ENCODE data around the gene HTT. TPM values are rescaled to one million over a fixed set of nuclear protein-coding genes. Genes with fewer than 3 reads are reported as not detected.

Gene HTT
- total RNA-seq, 1 donor from 2014 or later, result 48.0 TPM

- Mint-ChIP-seq H3K36me3 (peaks cover 7% of the 10 kb centered on the region), H3K27ac (no peak overlapping the region), H3K27me3 (no peaks in the 10 kb centered on the region), H3K4me1 (ENCODE audit: unreplicated experiment) (peaks cover 4% of the 10 kb centered on the region), H3K4me3 (no peak overlapping the region), H3K9me3 (no peaks in the 10 kb centered on the region)
- no peak for TF ChIP-seq CTCF (conservative IDR thresholded peaks at IDR 0.05)
- no peak for DNase-seq (ENCODE audit: extremely low spot score, unreplicated experiment)
Measured at GRCh38 chr4:3243136-3243780, 168.8 kb downstream of the HTT start.

DNA sequence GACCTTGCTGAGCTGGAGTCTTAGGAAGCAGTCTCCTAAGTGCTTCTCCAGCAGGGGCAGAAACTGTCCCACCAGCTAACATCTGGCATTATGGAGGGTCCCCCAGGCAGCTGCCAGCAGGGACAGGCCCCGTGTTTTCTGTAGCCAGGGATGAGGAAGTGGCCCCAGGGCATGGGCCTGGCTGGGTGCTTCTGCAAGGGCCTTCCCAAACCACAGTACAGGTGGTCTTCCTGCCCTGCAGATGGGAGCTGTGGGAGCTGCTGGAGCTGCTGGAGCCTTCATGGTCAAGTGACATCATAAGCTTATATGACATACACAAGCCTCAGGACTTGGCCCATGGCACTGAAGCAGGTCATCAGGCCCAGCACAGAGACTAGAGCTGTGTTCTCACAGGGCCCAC is 169.5 kb downstream of the HTT start:
- Mint-ChIP-seq H3K9me3 (no peaks in the 10 kb centered on the region), H3K36me3 (peaks cover 7% of the 10 kb centered on the region), H3K27me3 (no peaks in the 10 kb centered on the region), H3K4me3 (no peak overlapping the region), H3K27ac (no peak overlapping the region), H3K4me1 (ENCODE audit: unreplicated experiment) (peaks cover 4% of the 10 kb centered on the region)
- no peak for TF ChIP-seq CTCF (conservative IDR thresholded peaks at IDR 0.05)
- DNase-seq (ENCODE audit: extremely low spot score, unreplicated experiment), result no peak

DNA sequence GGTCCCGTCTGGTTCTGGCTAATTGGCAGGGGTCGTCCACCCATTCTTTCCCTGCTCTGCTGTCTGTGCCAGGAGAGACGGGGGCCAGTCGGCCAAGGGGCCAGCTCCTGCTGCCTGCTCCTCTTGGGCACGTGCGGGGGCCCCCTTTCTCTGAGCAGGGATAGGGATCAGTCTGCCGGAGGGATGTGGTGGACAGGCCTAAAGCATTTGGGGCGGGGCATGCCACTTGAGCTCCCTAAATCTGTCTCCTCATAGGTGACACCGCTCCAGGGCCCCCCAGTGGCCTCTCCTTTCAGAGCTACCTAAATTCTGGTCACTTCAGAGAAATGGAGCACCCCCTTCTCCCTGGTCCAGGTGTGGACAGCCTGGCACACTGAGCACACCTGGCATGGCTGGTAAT is 170.3 kb downstream of the HTT start:
- Mint-ChIP-seq H3K4me3 (no peak overlapping the region), H3K27me3 (no peaks in the 10 kb centered on the region), H3K27ac (no peak overlapping the region), H3K4me1 (ENCODE audit: unreplicated experiment) (peaks cover 4% of the 10 kb centered on the region), H3K9me3 (no peaks in the 10 kb centered on the region), H3K36me3 (peaks cover 7% of the 10 kb centered on the region)
- DNase-seq (ENCODE audit: extremely low spot score, unreplicated experiment), result no peak
- TF ChIP-seq CTCF (conservative IDR thresholded peaks at IDR 0.05), result no peak

DNA sequence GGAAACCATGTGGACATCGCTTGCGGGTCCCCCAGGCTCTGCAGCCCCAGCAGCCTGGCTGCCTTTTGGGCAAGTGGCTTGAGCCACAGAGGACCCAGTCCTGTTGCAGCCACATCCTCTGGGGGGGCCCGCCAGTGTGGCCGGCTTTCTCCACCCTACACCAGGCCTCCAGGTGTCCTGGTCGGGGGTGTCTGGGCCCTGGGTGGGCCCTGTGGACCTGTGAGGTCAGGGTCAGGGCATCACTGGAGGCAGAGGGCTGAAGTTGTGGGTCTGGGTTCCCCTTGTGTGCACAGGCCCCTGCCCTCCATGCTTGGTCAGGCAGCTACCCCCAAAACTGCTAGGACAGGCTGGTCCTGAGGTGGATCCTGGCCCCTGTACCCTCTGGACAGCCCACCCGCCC is 171.2 kb downstream of the HTT start:
- H3K27ac Mint-ChIP-seq, result no peak overlapping the region
- H3K9me3 Mint-ChIP-seq, result no peaks in the 10 kb centered on the region
- TF ChIP-seq CTCF (conservative IDR thresholded peaks at IDR 0.05), result no peak
- no peak overlapping the region for H3K4me3 Mint-ChIP-seq
- peaks cover 5% of the 10 kb centered on the region for H3K36me3 Mint-ChIP-seq
- H3K27me3 Mint-ChIP-seq, result no peaks in the 10 kb centered on the region
- H3K4me1 Mint-ChIP-seq (ENCODE audit: unreplicated experiment), result peaks cover 4% of the 10 kb centered on the region
- no peak for DNase-seq (ENCODE audit: extremely low spot score, unreplicated experiment)

DNA sequence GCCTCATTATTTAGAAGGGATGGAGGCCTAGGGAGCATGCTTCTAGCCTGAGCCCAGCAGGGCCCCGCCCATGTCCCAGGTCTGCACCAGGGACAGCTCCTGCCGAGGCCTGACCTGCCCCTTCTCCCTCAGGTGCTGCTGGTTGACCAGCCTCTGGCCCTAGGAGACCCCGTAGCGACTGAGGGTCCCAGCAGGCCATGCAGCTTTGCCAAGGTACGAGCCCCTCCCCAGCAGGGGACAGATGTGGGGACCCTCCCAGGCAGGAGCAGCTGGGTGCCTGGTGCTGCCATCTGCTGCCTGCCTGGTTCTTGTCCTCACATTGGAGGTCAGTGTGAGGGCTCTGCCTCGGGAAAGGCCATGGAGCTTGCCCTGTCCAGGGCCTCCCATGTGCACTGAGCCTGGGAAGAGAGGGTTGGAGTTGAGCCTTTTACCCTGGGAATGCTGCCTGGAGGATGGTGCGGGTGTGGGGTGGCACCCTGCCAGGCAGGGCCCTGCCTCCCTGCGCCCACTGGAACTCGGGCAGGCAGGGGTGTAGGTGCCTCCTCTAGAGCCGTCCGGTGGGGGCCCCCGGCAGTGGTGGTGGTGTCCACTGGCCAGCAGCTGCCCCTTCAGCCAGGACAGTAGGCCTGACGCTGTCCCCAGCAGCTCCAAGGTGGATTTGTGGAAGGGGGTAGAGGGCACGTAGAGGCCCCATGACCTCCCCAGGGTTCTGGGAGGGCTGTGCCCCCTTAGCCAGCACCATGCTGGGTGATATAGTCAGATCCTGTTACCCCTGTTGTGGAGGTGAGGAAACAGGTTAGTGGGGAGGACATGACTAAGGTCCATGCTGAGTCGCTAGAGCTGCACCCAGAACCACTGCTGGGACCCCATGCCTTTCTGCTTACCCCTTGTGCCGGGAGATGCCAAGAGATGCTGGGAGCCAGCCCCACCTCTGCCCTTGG is 172.2 kb downstream of the HTT start:
- no peaks in the 10 kb centered on the region for H3K9me3 Mint-ChIP-seq
- H3K4me1 Mint-ChIP-seq (ENCODE audit: unreplicated experiment), result peaks cover 4% of the 10 kb centered on the region
- H3K27ac Mint-ChIP-seq, result no peak overlapping the region
- DNase-seq (ENCODE audit: extremely low spot score, unreplicated experiment), result no peak
- H3K27me3 Mint-ChIP-seq, result no peaks in the 10 kb centered on the region
- H3K4me3 Mint-ChIP-seq, result no peak overlapping the region
- peaks cover 4% of the 10 kb centered on the region for H3K36me3 Mint-ChIP-seq
- TF ChIP-seq CTCF (conservative IDR thresholded peaks at IDR 0.05), result no peak

Data from type B pancreatic cell (in vitro differentiated cells).